Measurements from ENCODE around the gene ORM1. TPM values are rescaled to one million over a fixed set of nuclear protein-coding genes. Genes with fewer than 3 reads are reported as not detected.

The ORM1 gene
- total RNA-seq, 3 donors from 2014 or later, result 2.8 TPM; not detected in 2

DNA sequence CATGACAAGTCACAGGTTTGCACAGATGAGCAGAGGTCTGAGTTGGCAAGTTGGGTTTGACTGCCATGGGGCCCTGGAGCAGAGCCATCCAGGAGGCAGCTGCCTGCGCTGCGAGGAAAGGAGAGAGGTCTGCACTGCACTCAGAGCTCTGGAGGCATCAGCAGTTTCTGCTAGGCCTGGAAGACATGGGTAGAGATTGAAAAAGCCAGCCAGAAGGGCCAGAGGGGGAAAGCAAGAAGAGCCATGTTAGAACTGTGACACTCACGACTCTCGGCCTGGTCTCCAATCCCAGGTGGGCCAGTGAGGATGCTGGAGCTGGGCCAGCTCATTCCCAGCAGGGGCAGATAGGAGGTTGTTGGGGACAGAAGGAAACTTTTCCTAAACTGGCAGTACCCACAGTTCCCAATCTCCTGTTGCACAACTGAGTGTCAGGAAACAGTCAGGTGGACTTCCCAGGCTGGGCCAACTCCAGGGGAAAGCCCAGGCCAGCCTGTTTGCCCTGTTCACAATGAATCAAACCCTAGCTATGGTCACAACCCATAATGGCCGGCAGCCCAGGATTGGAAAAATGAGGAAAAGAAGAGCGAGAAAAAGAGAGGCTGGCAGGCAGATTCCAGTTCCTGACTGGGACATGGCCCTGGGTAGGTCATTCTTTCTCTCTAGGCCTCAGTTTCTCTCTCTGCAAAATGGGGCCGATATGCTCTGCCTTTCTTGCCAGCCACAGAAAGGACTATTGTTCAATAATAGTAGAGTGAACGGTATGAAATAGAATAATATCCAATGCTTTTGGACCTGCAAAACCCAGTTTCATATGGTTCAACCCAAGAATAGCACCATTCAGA lies 7.8 kb upstream of the ORM1 start:
- Histone ChIP-seq H3K9me3 (no peaks in the 10 kb centered on the region), H3K4me1 (ENCODE audit: low read depth) (no peaks in the 10 kb centered on the region), H3K36me3 (ENCODE audit: low read depth) (no peaks in the 10 kb centered on the region), H3K4me3 (no peak overlapping the region)
- TF ChIP-seq, protein P1, sequence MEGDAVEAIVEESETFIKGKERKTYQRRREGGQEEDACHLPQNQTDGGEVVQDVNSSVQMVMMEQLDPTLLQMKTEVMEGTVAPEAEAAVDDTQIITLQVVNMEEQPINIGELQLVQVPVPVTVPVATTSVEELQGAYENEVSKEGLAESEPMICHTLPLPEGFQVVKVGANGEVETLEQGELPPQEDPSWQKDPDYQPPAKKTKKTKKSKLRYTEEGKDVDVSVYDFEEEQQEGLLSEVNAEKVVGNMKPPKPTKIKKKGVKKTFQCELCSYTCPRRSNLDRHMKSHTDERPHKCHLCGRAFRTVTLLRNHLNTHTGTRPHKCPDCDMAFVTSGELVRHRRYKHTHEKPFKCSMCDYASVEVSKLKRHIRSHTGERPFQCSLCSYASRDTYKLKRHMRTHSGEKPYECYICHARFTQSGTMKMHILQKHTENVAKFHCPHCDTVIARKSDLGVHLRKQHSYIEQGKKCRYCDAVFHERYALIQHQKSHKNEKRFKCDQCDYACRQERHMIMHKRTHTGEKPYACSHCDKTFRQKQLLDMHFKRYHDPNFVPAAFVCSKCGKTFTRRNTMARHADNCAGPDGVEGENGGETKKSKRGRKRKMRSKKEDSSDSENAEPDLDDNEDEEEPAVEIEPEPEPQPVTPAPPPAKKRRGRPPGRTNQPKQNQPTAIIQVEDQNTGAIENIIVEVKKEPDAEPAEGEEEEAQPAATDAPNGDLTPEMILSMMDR (IDR thresholded peaks at IDR 0.05), result no peak
- intact Hi-C loops (cut with DNase I, micrococcal nuclease), result no loop called here
- DNase-seq (peak in 1 of 3 donors; percentile 33), ATAC-seq (no peak)

DNA sequence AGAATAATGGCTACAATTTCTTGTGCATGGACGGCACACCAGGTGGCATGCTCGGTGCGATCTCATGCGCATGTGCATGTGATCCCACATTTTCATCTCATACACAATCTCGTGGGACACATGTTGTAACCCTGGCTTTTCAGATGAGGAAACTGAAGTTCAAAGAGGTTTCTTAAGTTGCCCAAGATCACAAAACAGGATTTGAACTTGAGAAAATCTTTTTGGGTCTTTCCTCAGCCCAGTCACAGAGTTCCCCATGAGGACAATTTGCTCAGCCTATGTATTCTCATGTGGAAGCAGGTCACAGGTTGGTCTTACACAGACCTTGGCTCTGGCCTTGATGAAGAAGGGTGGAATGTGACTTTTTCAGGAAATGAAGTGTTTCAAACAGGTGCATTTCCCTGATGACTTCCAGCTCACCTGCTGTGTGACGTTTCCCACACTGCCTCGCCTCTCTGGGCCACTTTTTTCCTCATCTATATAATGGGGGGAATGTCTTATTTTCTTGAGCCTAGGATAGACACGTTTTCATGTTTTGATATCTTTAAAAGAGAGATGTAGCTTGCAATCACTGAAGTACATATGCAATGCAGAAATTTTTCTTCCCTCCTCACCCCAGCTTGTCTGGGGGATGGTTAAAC lies 7.1 kb upstream of the ORM1 start:
- ATAC-seq, result no peak
- intact Hi-C loops (cut with DNase I, micrococcal nuclease), result no loop called here
- H3K4me1 ChIP-seq (ENCODE audit: low read depth), result no peaks in the 10 kb centered on the region
- no peak overlapping the region for H3K4me3 ChIP-seq
- TF ChIP-seq, protein P1 (IDR thresholded peaks at IDR 0.05), result no peak
- H3K36me3 ChIP-seq (ENCODE audit: low read depth), result no peaks in the 10 kb centered on the region
- peak in 1 of 3 donors; percentile 13 for DNase-seq
- no peaks in the 10 kb centered on the region for H3K9me3 ChIP-seq

DNA sequence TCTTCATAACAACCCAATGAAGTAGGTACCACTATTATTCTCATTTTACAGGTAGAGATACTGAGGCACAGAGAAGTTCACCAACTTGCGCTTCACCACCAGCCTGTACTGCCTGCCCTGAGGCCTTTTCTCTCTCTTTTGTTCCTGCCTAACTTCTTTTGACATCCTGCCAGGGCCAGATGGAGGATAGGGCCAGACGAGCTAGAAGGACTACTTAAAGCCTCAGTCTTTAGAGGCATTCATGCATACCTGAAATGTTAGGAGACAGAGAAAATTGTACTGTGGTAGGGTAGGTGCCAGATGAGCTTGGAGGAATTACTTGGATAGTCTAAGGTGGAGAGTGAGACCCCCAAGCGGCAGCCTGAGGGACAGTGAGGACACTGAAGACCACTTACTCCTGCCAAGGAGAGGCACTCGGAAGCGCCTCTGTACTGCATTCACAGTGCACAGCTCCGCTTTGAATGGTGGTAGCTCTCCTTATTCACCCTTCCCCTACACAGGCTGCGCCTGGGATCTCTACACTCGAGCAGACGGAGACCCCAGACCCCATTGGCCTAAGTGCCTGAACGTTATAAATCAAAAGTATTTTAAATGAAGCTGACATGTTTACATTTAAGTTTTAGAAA lies 6.2 kb upstream of the ORM1 start:
- intact Hi-C loops (cut with DNase I, micrococcal nuclease), result no loop called here
- Histone ChIP-seq H3K36me3 (ENCODE audit: low read depth) (no peaks in the 10 kb centered on the region), H3K9me3 (no peaks in the 10 kb centered on the region), H3K4me1 (ENCODE audit: low read depth) (no peaks in the 10 kb centered on the region), H3K4me3 (no peak overlapping the region)
- TF ChIP-seq, protein P1 (IDR thresholded peaks at IDR 0.05), result no peak
- ATAC-seq (no peak), DNase-seq (peak in 1 of 3 donors; percentile 14)

DNA sequence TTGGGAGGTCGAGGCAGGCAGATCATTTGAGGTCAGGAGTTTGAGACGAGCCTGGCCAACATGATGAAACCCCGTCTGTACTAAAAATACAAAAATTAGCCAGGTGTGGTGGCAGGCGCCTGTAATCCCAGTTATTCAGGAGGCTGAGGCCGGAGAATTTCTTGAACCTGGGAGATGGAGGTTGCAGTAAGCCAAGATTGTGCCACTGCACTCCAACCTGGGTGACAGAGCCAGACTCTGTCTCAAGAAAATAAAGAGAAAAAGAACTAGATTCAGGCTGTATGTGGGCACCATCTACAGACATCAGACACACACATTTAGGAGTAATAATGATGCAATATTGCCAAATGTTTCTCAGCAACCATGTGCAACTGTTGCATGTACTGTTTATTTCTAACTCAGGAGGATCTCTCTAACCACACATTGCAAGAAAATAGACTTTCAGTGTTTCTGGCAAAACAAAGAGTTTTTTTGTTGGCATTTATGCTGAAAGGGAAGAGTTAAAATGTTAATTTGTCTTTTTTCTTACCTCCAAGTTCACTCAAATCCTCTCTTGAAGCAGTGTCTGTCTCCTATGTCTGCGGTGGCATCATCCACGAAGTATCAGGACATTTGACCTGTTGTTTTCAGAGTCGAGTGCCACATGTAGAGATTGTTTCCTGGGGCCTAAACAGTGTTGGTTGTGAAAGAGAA lies 5.1 kb upstream of the ORM1 start:
- H3K4me3 ChIP-seq, result no peak overlapping the region
- ATAC-seq (no peak), DNase-seq (peak in 1 of 3 donors; percentile 3)
- TF ChIP-seq, protein P1 (IDR thresholded peaks at IDR 0.05), result no peak
- no peaks in the 10 kb centered on the region for H3K9me3 ChIP-seq
- H3K4me1 ChIP-seq (ENCODE audit: low read depth), result no peaks in the 10 kb centered on the region
- no peaks in the 10 kb centered on the region for H3K36me3 ChIP-seq (ENCODE audit: low read depth)
- intact Hi-C loops (cut with DNase I, micrococcal nuclease), result no loop called here

DNA sequence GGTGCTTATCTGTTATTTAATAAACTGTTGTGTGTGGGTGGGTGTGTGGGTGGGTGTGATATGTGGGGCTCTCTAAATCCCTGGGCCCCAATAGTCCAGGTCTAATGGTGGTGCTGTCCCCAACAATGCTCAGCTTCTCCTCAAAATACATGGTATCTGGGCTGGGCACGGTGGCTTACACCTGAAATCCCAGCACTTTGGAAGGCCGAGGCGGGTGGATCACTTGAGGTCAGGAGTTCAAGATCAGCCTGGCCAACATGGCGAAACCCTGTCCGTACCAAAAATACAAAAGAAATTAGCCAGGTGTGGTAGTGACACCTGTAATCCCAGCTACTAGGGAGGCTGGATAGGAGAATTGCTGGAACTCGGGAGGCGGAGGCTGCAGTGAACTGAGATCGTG lies 4.5 kb upstream of the ORM1 start:
- DNase-seq, result peak in 1 of 3 donors; percentile 1
- no peaks in the 10 kb centered on the region for H3K9me3 ChIP-seq
- H3K4me1 ChIP-seq (ENCODE audit: low read depth), result no peaks in the 10 kb centered on the region
- H3K4me3 ChIP-seq, result no peak overlapping the region
- no peak for ATAC-seq
- no peaks in the 10 kb centered on the region for H3K36me3 ChIP-seq (ENCODE audit: low read depth)
- intact Hi-C loops (cut with DNase I, micrococcal nuclease), result no loop called here
- TF ChIP-seq, protein P1 (IDR thresholded peaks at IDR 0.05), result no peak

Measured in mucosa of descending colon (tissue), 3 donors.